ENCODE data around the gene SLC4A2. TPM values are rescaled to one million over a fixed set of nuclear protein-coding genes. Genes with fewer than 3 reads are reported as not detected.
A peak's percentile ranks its signal among the peaks of the same experiment; 100 is the strongest.

The SLC4A2 gene
- total RNA-seq, 2 experiments from 2014 or later = 64.2 to 86.0 TPM

GRCh38 chr7:151057989-151058780 is 1.2 kb upstream of the SLC4A2 start:
- Histone ChIP-seq H3K27ac (ENCODE audit: low read depth, low read length, poor library complexity, severe bottlenecking) (peak overlapping the region; percentile 70), H3K4me1 (ENCODE audit: insufficient read depth, low read length, poor library complexity, severe bottlenecking) (peaks cover 37% of the 10 kb centered on the region), H3K9me2 (ENCODE audit: insufficient read depth, low read length) (no peaks in the 10 kb centered on the region), H3K9me3 (ENCODE audit: low read length) (no peaks in the 10 kb centered on the region), H3K36me3 (ENCODE audit: insufficient read depth, low read length) (peaks cover 8% of the 10 kb centered on the region), H3K4me3 (ENCODE audit: low read depth, low read length, poor library complexity, severe bottlenecking) (peak overlapping the region; percentile 98), H4K20me1 (ENCODE audit: insufficient read depth, low read length) (no peaks in the 10 kb centered on the region), H3K79me2 (ENCODE audit: insufficient read depth, low read depth, low read length) (peaks cover 14% of the 10 kb centered on the region; the same call in 1 of the 2 replicates), H3K4me2 (ENCODE audit: low read length) (peak overlapping the region; percentile 98), H2AFZ (ENCODE audit: low read length) (peak overlapping the region; percentile 87; the same call in 1 of the 2 replicates)
- peak; percentile 99 for DNase-seq (ENCODE audit: low spot score)
- ChIA-PET POLR2A (interaction anchor here (0.7 to 1.3 kb wide), 5 partner anchors 8 to 51 kb away, joined by 3 read pairs; partner anchors contain the start of genes ABCB8 and TMUB1), CTCF (ENCODE audit: unreplicated experiment) (interaction anchor here (0.6 to 1.1 kb wide), 2 partner anchors 27 to 1060 kb away, joined by 3 to 4 read pairs; no protein-coding TSS in a partner anchor)
- TF ChIP-seq CTCF (conservative IDR thresholded peaks at IDR 0.05; ENCODE audit: low read length) (no peak), EZH2phosphoT487 (IDR thresholded peaks at IDR 0.05; ENCODE audit: borderline replicate concordance, low read depth, low read length) (no peak)
- no TSS peak for BruUV-seq (replicated peaks)
- intact Hi-C loops (cut with micrococcal nuclease; ENCODE audit: unreplicated experiment) = loop anchor here (1.0 kb wide), 1 partner anchor 30 kb away; the partner anchor contains the start of gene ABCB8

- BruUV-seq (replicated peaks) = TSS peak; percentile 65
- TF ChIP-seq CTCF (conservative IDR thresholded peaks at IDR 0.05; ENCODE audit: low read length) = no peak
- no peak for TF ChIP-seq EZH2phosphoT487 (IDR thresholded peaks at IDR 0.05; ENCODE audit: borderline replicate concordance, low read depth, low read length)
- intact Hi-C loops (cut with micrococcal nuclease; ENCODE audit: unreplicated experiment) = loop anchor here (1.0 kb wide), 3 partner anchors 21 to 52 kb away; partner anchors contain the start of genes ABCB8 and FASTK
- H3K36me3 ChIP-seq (ENCODE audit: insufficient read depth, low read length) = peaks cover 8% of the 10 kb centered on the region
- ChIA-PET CTCF (ENCODE audit: unreplicated experiment) (no interaction called here), POLR2A (interaction anchor here (0.8 to 1.3 kb wide), 4 partner anchors 9 to 31 kb away, joined by 3 read pairs; partner anchors contain the start of genes ABCB8 and TMUB1)
- H3K4me2 ChIP-seq (ENCODE audit: low read length) = peak overlapping the region; percentile 98
- no peaks in the 10 kb centered on the region for H3K9me3 ChIP-seq (ENCODE audit: low read length)
- H3K9me2 ChIP-seq (ENCODE audit: insufficient read depth, low read length) = no peaks in the 10 kb centered on the region
- peaks cover 14% of the 10 kb centered on the region; the same call in 1 of the 2 replicates for H3K79me2 ChIP-seq (ENCODE audit: insufficient read depth, low read depth, low read length)
- H3K27ac ChIP-seq (ENCODE audit: low read depth, low read length, poor library complexity, severe bottlenecking) = peak overlapping the region; percentile 70
- H3K4me1 ChIP-seq (ENCODE audit: insufficient read depth, low read length, poor library complexity, severe bottlenecking) = peaks cover 33% of the 10 kb centered on the region
- DNase-seq (ENCODE audit: low spot score) = peak; percentile 41
- no peaks in the 10 kb centered on the region for H4K20me1 ChIP-seq (ENCODE audit: insufficient read depth, low read length)
- peak overlapping the region; percentile 98 for H3K4me3 ChIP-seq (ENCODE audit: low read depth, low read length, poor library complexity, severe bottlenecking)
- H2AFZ ChIP-seq (ENCODE audit: low read length) = peak overlapping the region; percentile 87
Measured at GRCh38 chr7:151058781-151059366, 515 bp upstream of the SLC4A2 start.

Measured in OCI-LY7 (cell line).